Chondrocyte (in vitro differentiated cells): ENCODE results near the gene PDE10A. TPM values are rescaled to one million over a fixed set of nuclear protein-coding genes. Genes with fewer than 3 reads are reported as not detected.

Experiments used
- DNase-seq: peaks from one replicate; pipeline ENCODE4 v3.0.0; 2021; ENCODE audit warnings: mixed read lengths, low spot score
- H3K27ac Mint-ChIP-seq: one replicate; pipeline ENCODE4 v1.8.0; 2021; ENCODE audit warnings: mild to moderate bottlenecking, moderate library complexity, mixed read lengths; ENCODE audit not compliant: unreplicated experiment
- H3K27me3 Mint-ChIP-seq: 2 replicates; pipeline ENCODE4 v1.8.0; 2021; ENCODE audit warnings: low read depth, mixed read lengths
- H3K36me3 Mint-ChIP-seq: 2 replicates; pipeline ENCODE4 v1.8.0; 2021; ENCODE audit warnings: low read depth, mixed read lengths
- H3K4me1 Mint-ChIP-seq: 2 replicates; pipeline ENCODE4 v1.8.0; 2021; ENCODE audit warnings: low read depth, mild to moderate bottlenecking, mixed read lengths
- H3K4me3 Mint-ChIP-seq: one replicate; pipeline ENCODE4 v1.8.0; 2021; ENCODE audit warnings: mild to moderate bottlenecking, moderate library complexity, mixed read lengths; ENCODE audit not compliant: unreplicated experiment
- H3K9me3 Mint-ChIP-seq: 2 replicates; pipeline ENCODE4 v1.8.0; 2021; ENCODE audit warnings: low read depth, mixed read lengths
- CTCF ChIP-seq: fragments of 200-600 bp; sonication (generic); IDR thresholded peaks from 2 replicates; pipeline ENCODE4 v1.5.0; 2021; ENCODE audit warnings: antibody characterized with exemption, mild to moderate bottlenecking, moderate library complexity
- total RNA-seq: library from RNA; stranded (reverse); gene quantifications from 3 replicates; pipeline ENCODE4 v1.2.1, GENCODE V29; 2021

The PDE10A gene
- total RNA-seq, 1 donor from 2014 or later: 13.7 TPM

GRCh38 chr6:165702669-165703068 lies 39.6 kb upstream of the PDE10A start:
- H3K9me3 Mint-ChIP-seq: no peaks in the 10 kb centered on the region
- no peak for TF ChIP-seq CTCF
- peaks cover 2% of the 10 kb centered on the region for H3K27me3 Mint-ChIP-seq
- H3K36me3 Mint-ChIP-seq: no peaks in the 10 kb centered on the region
- H3K4me3 Mint-ChIP-seq: no peak overlapping the region
- peaks cover 53% of the 10 kb centered on the region for H3K4me1 Mint-ChIP-seq
- H3K27ac Mint-ChIP-seq: no peak overlapping the region
- DNase-seq: no peak

- DNase-seq: no peak
- H3K27me3 Mint-ChIP-seq: no peaks in the 10 kb centered on the region
- no peaks in the 10 kb centered on the region for H3K36me3 Mint-ChIP-seq
- H3K27ac Mint-ChIP-seq: peak overlapping the region; percentile 70
- no peak overlapping the region for H3K4me3 Mint-ChIP-seq
- peaks cover 7% of the 10 kb centered on the region for H3K9me3 Mint-ChIP-seq
- H3K4me1 Mint-ChIP-seq: peaks cover 62% of the 10 kb centered on the region
- TF ChIP-seq CTCF: no peak
These were observed 38.7 kb upstream of the PDE10A start for GRCh38 chr6:165701564-165702354.

GRCh38 chr6:165701005-165701404 lies 38.0 kb upstream of the PDE10A start:
- DNase-seq: no peak

GRCh38 chr6:165698868-165699267 lies 35.8 kb upstream of the PDE10A start:
- Mint-ChIP-seq H3K36me3 (no peaks in the 10 kb centered on the region), H3K4me1 (peaks cover 69% of the 10 kb centered on the region), H3K9me3 (peaks cover 12% of the 10 kb centered on the region), H3K27me3 (no peaks in the 10 kb centered on the region), H3K4me3 (no peak overlapping the region), H3K27ac (no peak overlapping the region)
- no peak for DNase-seq
- no peak for TF ChIP-seq CTCF

More at GRCh38 chr6:165701005-165701404, 38.0 kb upstream of the PDE10A start:
- H3K4me1 Mint-ChIP-seq: peaks cover 65% of the 10 kb centered on the region
- H3K27ac Mint-ChIP-seq: peak overlapping the region; percentile 70
- H3K27me3 Mint-ChIP-seq: no peaks in the 10 kb centered on the region
- peaks cover 12% of the 10 kb centered on the region for H3K9me3 Mint-ChIP-seq
- H3K4me3 Mint-ChIP-seq: peak overlapping the region; percentile 20
- TF ChIP-seq CTCF: no peak
- no peaks in the 10 kb centered on the region for H3K36me3 Mint-ChIP-seq

GRCh38 chr6:165697171-165697570 lies 34.1 kb upstream of the PDE10A start:
- Mint-ChIP-seq H3K36me3 (no peaks in the 10 kb centered on the region), H3K9me3 (peaks cover 12% of the 10 kb centered on the region), H3K27me3 (no peaks in the 10 kb centered on the region), H3K4me3 (no peak overlapping the region), H3K4me1 (peaks cover 52% of the 10 kb centered on the region), H3K27ac (no peak overlapping the region)
- TF ChIP-seq CTCF: no peak
- no peak for DNase-seq
